EL (cell line): Measurements from ENCODE around the gene CACNA1C.
A peak's percentile ranks its signal among the peaks of the same experiment; 100 is the strongest.
"Not testable (repeated sequence)": the region's sequence is repeated elsewhere in the genome, so short reads cannot be mapped to it uniquely, and the experiment has no call there.

Experiments
- DNase-seq: peaks from one replicate; pipeline ENCODE4 v3.0.0-alpha.2; 2016

The CACNA1C gene

DNA sequence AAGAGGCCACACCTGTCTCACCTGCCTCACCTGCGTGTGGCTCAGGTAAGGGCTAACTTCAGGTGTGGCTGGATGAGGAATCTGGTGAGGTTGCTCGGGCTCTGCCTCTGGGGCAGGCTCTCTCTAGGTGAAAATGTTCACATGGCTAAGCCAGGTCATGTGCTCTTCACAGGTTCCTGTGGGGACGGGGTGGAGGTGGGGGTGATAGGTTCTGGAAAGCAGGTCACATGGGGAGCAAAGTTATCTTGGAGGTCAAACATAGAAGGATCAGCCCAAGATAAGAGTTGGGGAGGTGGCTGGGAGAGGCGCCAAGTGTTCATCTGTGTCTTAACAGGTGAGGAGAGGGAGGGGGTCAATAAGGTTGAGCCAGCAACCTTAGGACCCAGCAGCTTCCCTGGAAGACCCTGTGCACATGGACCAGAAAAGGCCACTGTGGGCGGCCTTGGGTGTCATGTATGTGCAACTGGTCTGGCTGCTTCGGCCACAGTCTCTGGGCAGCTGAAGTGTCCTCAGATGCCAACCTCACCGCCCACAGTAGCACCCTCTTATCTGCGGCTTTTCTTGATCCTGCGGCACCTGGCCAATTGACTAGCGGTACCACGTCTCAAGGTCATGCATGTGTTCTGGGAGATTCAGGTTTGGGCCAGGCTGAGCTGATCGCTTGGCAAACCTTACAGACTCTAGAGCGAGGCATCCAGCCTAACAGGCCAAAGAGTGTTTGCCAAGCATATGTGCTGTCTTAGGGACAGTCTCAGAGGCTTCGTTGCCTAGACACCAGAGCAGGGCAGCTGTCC, 60.5 kb downstream of the CACNA1C start:
- no peak for DNase-seq

DNA sequence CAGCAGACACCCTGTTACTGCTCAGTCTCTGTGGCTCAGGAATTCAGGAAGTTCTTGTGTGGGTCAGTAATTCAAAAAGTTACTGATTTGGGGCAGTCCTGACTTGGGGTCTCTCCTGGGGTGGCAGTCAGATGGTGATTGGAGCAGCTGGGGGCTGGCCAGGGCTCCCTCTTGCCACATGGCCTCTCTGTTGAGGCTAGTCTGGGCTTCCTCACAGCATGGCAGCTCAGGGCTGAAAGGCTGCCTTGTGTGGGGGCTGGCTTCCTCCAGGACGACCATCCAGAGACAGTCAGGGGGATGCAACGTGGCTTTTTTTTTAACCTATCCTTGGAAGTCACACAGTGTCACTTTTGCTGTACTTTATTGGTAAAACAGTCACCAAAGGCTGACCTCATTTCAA, 61.3 kb downstream of the CACNA1C start:
- DNase-seq: no peak

DNA sequence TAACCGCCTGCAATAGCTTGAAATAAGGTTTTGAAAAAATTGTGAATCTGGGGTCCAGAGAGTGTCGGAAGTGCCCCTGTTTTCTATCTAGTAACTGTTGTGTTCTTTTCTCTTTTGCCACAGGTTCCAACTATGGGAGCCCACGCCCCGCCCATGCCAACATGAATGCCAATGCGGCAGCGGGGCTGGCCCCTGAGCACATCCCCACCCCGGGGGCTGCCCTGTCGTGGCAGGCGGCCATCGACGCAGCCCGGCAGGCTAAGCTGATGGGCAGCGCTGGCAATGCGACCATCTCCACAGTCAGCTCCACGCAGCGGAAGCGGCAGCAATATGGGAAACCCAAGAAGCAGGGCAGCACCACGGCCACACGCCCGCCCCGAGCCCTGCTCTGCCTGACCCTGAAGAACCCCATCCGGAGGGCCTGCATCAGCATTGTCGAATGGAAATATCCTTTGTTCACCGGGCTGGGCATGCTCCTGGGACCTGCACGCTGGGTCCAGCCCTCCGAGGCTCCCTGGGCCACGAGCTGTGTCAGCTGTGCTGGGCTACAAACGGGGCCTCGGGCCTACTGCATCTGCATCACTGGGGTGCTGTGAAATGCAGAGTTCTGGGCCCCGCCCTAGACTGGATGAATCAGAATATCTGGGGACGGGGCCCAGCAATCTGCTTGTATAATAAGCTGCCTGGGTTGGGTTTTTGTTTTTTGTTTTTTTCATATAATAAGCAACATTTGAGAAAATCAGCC, 62.5 kb downstream of the CACNA1C start:
- no peak for DNase-seq

DNA sequence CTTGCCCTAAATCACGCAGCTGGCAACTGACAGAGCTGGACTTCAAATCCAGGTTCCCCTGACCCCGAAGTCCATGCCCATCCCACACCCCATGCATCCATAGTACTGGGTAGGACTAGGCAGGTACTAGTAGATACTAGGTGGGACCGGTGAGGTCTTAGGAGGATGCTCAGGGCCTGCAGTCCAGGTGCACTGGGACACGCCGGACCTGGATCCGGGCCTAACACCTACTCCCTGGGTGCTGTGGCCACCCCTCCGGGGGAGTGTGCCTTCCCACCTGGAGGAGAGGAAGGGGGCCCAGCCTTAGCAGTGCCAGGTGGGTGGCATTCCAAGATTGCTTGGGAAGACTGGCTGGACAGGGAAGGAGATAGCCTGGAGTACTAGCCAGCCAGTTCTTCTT, 64.8 kb downstream of the CACNA1C start:
- DNase-seq: no peak

GRCh38 chr12:2118061-2118460, 65.3 kb downstream of the CACNA1C start:
- DNase-seq: no peak

GRCh38 chr12:2118481-2119255, 65.9 kb downstream of the CACNA1C start:
- no peak for DNase-seq

- no peak for DNase-seq
These were observed 66.5 kb downstream of the CACNA1C start for GRCh38 chr12:2119266-2119665.

- DNase-seq: no peak
These were observed 68.4 kb downstream of the CACNA1C start for GRCh38 chr12:2120982-2121758.

DNA sequence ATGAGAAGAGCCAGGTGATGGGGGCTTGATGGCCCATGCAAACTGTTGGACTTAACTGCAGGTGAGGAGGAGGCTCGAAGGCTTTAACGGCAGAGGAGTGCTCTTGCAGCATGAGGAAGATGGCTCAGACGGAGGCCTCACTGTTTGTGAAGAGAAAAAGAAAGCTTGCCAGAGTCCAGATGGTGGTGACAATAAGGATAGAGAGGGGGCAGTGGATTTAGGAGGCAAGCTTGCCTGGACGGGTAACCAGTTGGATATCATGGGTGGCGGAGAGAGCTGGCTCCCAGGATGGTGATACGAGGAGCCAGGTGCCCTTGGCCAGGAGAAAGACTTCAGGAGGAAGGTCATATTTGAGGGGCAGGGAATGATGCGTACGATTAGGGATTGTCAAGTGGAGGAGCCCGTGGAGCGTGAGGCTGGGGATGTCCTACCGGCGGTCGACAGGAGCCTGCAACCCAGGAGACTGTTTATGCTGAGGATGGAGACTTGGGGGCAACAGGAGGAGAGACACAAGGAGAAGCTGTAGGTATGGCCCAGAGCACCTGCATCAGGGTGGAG, 71.8 kb downstream of the CACNA1C start:
- DNase-seq: no peak

DNA sequence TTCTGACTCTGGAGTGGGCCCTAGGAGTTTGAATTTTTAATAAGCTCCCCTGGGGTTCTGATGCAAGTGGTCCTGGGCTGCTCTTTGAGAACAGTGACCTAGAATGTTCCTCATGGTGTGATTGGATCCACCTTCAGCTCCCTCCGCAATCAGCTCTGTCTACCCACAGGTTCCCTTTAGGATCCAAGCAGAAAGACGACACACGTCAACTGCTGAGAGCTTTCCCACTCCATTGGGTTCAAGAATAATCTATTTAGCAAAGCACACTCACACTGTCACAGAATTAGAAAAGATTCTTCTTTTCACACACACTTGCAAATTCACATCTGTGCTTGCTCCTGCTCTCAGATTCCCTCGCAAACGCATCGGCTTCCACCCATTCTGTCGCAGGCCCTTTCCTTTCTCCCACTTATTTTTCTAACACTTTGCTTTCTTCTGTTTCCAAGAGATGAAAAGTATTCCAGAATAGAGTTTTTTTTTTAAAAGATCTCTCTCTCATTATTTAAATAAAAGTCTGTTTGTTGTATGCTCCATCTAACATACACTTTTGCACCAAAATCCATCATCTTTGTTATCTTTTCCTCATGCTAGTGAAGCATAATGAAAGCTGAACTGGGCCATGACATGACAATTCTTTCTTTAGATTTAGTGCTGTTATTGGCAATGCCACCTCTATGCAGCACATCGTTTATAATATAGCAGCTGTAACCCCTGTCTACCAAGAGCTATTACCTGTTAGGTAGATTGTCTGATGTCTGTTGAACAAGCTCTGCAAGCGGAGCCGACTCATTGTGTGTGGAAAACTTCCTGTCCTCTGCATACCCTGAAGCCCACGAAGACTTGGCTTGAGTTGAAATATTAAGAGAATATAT, 73.1 kb downstream of the CACNA1C start:
- DNase-seq: no peak

DNA sequence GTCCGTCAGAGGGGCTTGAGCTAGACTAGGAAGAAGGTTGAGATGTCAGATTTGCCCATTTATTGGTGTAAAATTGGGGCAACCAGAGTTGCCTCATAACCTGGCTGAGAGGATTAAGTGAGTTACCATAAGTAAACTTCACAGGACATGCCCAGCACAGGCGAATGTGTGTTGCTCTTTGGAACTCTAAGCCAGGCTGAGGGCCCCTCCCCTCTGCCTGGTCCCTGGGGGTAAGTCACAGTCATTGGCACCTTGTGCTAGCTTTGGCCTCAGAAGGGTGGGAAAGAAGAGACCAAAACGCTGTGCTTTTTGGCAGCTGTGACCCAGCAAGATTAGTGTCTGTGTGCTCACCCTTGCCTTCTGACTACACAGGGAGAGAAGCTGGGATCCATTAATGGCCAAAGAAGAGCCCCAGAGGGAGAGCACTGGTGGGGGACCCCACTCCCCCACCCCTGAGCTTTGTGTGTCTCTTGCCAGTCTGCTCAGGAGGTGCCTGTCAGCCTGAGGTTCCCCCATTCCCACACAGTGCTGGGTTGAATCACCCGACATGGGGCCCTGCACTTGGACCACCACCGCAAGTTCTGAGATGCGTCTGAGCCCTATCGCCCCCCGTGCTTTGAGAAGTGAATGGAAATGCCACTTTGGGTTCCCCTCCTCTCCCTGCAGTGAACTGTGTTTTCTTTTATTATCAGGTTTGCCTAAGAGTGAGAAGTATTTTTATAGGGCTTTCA, 74.1 kb downstream of the CACNA1C start:
- DNase-seq: no peak

DNA sequence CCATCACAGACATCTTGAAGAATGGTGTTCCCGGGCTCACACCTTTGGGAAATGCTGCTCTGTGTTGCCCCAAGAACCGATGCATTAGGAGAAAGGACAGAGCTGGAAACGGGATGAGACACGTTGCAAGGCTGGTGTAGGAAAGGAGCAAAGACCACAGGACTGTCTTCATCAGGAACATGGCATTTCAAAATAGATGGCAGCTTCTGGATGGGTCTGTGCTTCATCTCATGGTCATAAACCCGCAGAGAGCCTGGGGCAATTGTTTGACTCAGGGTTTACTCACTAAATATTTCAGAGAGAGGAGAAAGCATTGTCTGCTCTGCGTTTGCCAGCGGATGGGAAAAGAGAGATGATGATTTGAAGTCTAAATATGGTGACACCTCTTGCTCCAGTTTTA, 76.3 kb downstream of the CACNA1C start:
- DNase-seq: peak; percentile 96

DNA sequence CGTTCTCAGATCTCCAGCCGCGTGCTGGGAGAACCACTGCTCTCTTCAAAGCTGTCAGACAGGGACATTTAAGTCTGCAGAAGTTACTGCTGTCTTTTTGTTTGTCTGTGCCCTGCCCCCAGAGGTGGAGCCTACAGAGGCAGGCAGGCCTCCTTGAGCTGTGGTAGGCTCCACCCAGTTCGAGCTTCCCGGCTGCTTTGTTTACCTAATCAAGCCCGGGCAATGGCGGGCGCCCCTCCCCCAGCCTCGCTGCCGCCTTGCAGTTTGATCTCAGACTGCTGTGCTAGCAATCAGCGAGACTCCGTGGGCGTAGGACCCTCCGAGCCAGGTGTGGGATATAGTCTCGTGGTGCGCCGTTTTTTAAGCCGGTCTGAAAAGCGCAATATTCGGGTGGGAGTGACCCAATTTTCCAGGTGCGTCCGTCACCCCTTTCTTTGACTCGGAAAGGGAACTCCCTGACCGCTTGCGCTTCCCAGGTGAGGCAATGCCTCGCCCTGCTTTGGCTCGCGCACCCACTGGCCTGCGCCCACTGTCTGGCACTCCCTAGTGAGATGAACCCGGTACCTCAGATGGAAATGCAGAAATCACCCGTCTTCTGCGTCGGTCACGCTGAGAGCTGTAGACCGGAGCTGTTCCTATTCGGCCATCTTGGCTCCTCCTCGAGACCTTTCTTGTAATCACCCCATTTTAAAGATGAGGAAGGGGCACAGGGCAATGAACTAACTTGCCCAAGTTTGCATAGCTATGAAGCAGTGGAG, 83.1 kb downstream of the CACNA1C start:
- not testable (repeated sequence) for DNase-seq

DNA sequence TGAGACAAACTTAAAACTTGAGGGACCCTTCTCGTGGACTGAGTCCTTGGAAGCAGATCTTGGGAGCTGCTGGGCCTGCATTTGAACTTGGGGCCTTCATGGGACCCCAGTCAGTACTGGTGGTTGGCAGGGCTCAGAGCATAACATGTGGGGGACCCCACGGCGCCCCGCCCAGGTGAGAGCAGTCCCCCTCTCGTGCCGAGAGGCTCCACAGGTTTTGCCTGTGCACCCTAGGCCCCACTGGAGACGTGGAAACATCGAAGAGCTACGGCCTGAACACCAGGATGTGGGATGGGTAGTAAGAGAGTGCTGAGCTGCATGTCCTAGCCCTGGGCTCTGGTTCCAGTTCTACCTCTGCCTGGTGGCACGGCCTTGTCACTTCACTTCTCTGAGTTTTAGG, 84.1 kb downstream of the CACNA1C start:
- no peak for DNase-seq

- DNase-seq: no peak
These were observed 84.9 kb downstream of the CACNA1C start for GRCh38 chr12:2137711-2138110.

DNA sequence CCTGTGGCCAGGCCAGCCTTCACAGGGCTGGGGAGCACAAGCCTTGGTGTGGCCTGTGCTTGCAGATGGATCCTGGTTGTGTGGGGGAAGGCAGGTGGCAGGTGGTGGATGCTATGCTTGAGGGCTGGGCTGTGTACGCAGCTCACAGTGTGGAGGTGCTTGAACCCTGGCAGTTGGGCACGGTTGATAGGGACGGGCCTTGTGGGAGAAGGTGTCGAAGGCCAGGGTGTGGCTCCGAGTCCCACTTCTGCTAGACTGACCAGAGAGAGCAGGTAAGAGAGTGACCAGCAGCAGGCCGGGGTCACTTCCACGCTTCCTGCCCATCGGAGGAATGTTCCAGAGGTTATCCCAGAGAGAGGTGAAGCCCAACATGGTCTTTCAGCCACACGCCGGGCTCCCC, 85.5 kb downstream of the CACNA1C start:
- DNase-seq: no peak

- DNase-seq: no peak
These were observed 86.1 kb downstream of the CACNA1C start for GRCh38 chr12:2138871-2139308.

- DNase-seq: no peak
These were observed 86.9 kb downstream of the CACNA1C start for GRCh38 chr12:2139651-2140050.

GRCh38 chr12:2140858-2141519, 88.2 kb downstream of the CACNA1C start:
- no peak for DNase-seq
